HEK293 (cell line): ENCODE results near the gene PMVK.

Experiments
- BCL11B ChIP-seq: fragments of 450-650 bp; formaldehyde crosslinking; IDR thresholded peaks from 2 replicates; pipeline ENCODE4 v1.5.1; 2016; ENCODE audit warnings: low read depth, missing biosample characterization, missing genetic modification characterization
- BCL6B ChIP-seq: fragments of 450-650 bp; formaldehyde crosslinking; IDR thresholded peaks from 2 replicates; pipeline ENCODE4 v1.5.1; 2017; ENCODE audit warnings: missing biosample characterization, missing genetic modification characterization
- EGR2 ChIP-seq: fragments of 450-650 bp; formaldehyde crosslinking; IDR thresholded peaks from 2 replicates; pipeline ENCODE4 v1.5.1; 2016; ENCODE audit warnings: low read depth, missing biosample characterization, missing genetic modification characterization
- FEZF1 ChIP-seq: fragments of 450-650 bp; formaldehyde crosslinking; IDR thresholded peaks from 2 replicates; pipeline ENCODE4 v1.5.1; 2016; ENCODE audit warnings: missing biosample characterization, missing genetic modification characterization
- GLIS2 ChIP-seq: fragments of 450-650 bp; formaldehyde crosslinking; IDR thresholded peaks from 2 replicates; pipeline ENCODE4 v1.5.1; 2016; ENCODE audit warnings: missing biosample characterization, missing genetic modification characterization
- KLF8 ChIP-seq: fragments of 450-650 bp; formaldehyde crosslinking; IDR thresholded peaks from 2 replicates; pipeline ENCODE4 v1.5.1; 2016; ENCODE audit warnings: missing biosample characterization, missing genetic modification characterization
- MZF1 ChIP-seq: fragments of 450-650 bp; formaldehyde crosslinking; IDR thresholded peaks from 2 replicates; pipeline ENCODE4 v1.5.1; 2017; ENCODE audit warnings: missing biosample characterization, missing genetic modification characterization, borderline replicate concordance
- PBX3 ChIP-seq: sonication (generic); formaldehyde crosslinking; IDR thresholded peaks from 2 replicates; pipeline ENCODE4 v1.8.1; 2022; ENCODE audit warnings: mild to moderate bottlenecking, moderate library complexity, missing genetic modification reagents
- PRDM2 ChIP-seq: fragments of 450-650 bp; formaldehyde crosslinking; IDR thresholded peaks from 2 replicates; pipeline ENCODE4 v1.5.1; 2016; ENCODE audit warnings: missing biosample characterization, missing genetic modification characterization, borderline replicate concordance
- SCRT1 ChIP-seq: fragments of 450-650 bp; formaldehyde crosslinking; IDR thresholded peaks from 2 replicates; pipeline ENCODE4 v1.5.1; 2016; ENCODE audit warnings: missing biosample characterization, missing genetic modification characterization, borderline replicate concordance
- SETDB1 ChIP-seq: IDR thresholded peaks from one replicate; pipeline ENCODE4 v1.6.1; 2017; ENCODE audit warnings: mild to moderate bottlenecking, low read length, moderate library complexity, mixed read lengths; ENCODE audit not compliant: insufficient read length
- ZBTB26 ChIP-seq: fragments of 450-650 bp; formaldehyde crosslinking; optimal IDR thresholded peaks from 2 replicates; pipeline ENCODE3; 2016; ENCODE audit warnings: missing biosample characterization, mild to moderate bottlenecking, missing genetic modification characterization
- ZNF112 ChIP-seq: fragments of 450-650 bp; formaldehyde crosslinking; IDR thresholded peaks from 2 replicates; pipeline ENCODE4 v1.5.0; 2017; ENCODE audit warnings: missing biosample characterization, missing genetic modification characterization
- ZNF292 ChIP-seq: fragments of 450-650 bp; formaldehyde crosslinking; IDR thresholded peaks from 2 replicates; pipeline ENCODE4 v1.5.1; 2016; ENCODE audit warnings: low read depth, missing biosample characterization, missing genetic modification characterization, borderline replicate concordance
- ZNF335 ChIP-seq: fragments of 450-650 bp; formaldehyde crosslinking; conservative IDR thresholded peaks from 2 replicates; pipeline ENCODE4 v1.5.1; 2016; ENCODE audit warnings: missing biosample characterization, missing genetic modification characterization
- ZNF350 ChIP-seq: fragments of 450-650 bp; formaldehyde crosslinking; IDR thresholded peaks from 2 replicates; pipeline ENCODE4 v1.5.0; 2017; ENCODE audit warnings: missing biosample characterization, mild to moderate bottlenecking, missing genetic modification characterization
- ZNF391 ChIP-seq: fragments of 450-650 bp; formaldehyde crosslinking; IDR thresholded peaks from 2 replicates; pipeline ENCODE4 v1.5.1; 2016; ENCODE audit warnings: low read depth, missing biosample characterization, missing genetic modification characterization, borderline replicate concordance
- ZNF48 ChIP-seq: fragments of 450-650 bp; formaldehyde crosslinking; IDR thresholded peaks from 2 replicates; pipeline ENCODE4 v1.5.1; 2016; ENCODE audit warnings: missing biosample characterization, missing genetic modification characterization
- ZNF518A ChIP-seq: fragments of 450-650 bp; formaldehyde crosslinking; conservative IDR thresholded peaks from 2 replicates; pipeline ENCODE4 v1.5.1; 2016; ENCODE audit warnings: low read depth, missing biosample characterization, missing genetic modification characterization
- ZNF561 ChIP-seq: fragments of 450-650 bp; IDR thresholded peaks from 2 replicates; pipeline ENCODE4 v1.5.1; 2018; ENCODE audit warnings: missing biosample characterization, missing genetic modification characterization, borderline replicate concordance
- ZNF621 ChIP-seq: fragments of 450-650 bp; formaldehyde crosslinking; IDR thresholded peaks from 2 replicates; pipeline ENCODE4 v1.5.1; 2017; ENCODE audit warnings: missing biosample characterization, missing genetic modification characterization
- ZNF645 ChIP-seq: fragments of 450-650 bp; formaldehyde crosslinking; IDR thresholded peaks from 2 replicates; pipeline ENCODE4; 2016; ENCODE audit warnings: missing biosample characterization, missing genetic modification characterization
- ZNF777 ChIP-seq: fragments of 450-650 bp; formaldehyde crosslinking; IDR thresholded peaks from 2 replicates; pipeline ENCODE4 v1.5.1; 2017; ENCODE audit warnings: missing biosample characterization, missing genetic modification characterization, borderline replicate concordance

PMVK gene

GRCh38 chr1:154973344-154974101 is 37.0 kb upstream of the PMVK start (continued):
- TF ChIP-seq SCRT1 (tag by site-specific recombination) = no peak
- TF ChIP-seq ZNF391 (tag by site-specific recombination) = no peak
- TF ChIP-seq ZNF48 (tag by site-specific recombination) = no peak
- no peak for TF ChIP-seq ZNF292
- TF ChIP-seq ZNF621 (tag by site-specific recombination) = no peak
- TF ChIP-seq KLF8 (tag by site-specific recombination) = peak; percentile 51; the same call in 1 of the 2 replicates
- no peak for TF ChIP-seq PBX3 (CRISPR knock-in tag)
- no peak for TF ChIP-seq SETDB1
- TF ChIP-seq ZNF335 (tag by site-specific recombination) = peak; percentile 86
- no peak for TF ChIP-seq EGR2
- TF ChIP-seq ZNF777 (tag by site-specific recombination) = no peak
- no peak for TF ChIP-seq ZNF112
- no peak for TF ChIP-seq ZNF518A (tag by site-specific recombination)
- TF ChIP-seq MZF1 (tag by site-specific recombination) = no peak
- no peak for TF ChIP-seq ZBTB26 (tag by site-specific recombination)
- no peak for TF ChIP-seq PRDM2 (tag by site-specific recombination)
- TF ChIP-seq ZNF350 (tag by site-specific recombination) = no peak
- peak; percentile 95 for TF ChIP-seq FEZF1 (tag by site-specific recombination)
- TF ChIP-seq GLIS2 (tag by site-specific recombination) = 0 out of 2 replicates have a peak, but pooled peaks have one; percentile 53
- TF ChIP-seq BCL6B (tag by site-specific recombination) = no peak
- no peak for TF ChIP-seq ZNF645 (tag by site-specific recombination)
- peak; percentile 67; the same call in 1 of the 2 replicates for TF ChIP-seq BCL11B
- TF ChIP-seq ZNF561 = no peak
